SU-DHL-6 (cell line): ENCODE results near the gene FMN1.

ENCODE experiments used
- H2AFZ ChIP-seq: fragments of 200-600 bp; sonication (generic); 2 replicates; pipeline ENCODE4 v1.6.1; 2014; ENCODE audit warnings: low read depth, mild to moderate bottlenecking, moderate library complexity, mixed read lengths, antibody characterized with exemption, low read length; ENCODE audit not compliant: severe bottlenecking
- H3F3A ChIP-seq: fragments of 200-600 bp; shearing (Covaris generic); 2 replicates; pipeline ENCODE4 v1.6.0; 2016; ENCODE audit warnings: antibody characterized with exemption, mild to moderate bottlenecking; ENCODE audit not compliant: insufficient read depth
- H3K27ac ChIP-seq: fragments of 200-600 bp; sonication (generic); 2 replicates; pipeline ENCODE4 v1.5.1; 2016; ENCODE audit warnings: low read depth, mild to moderate bottlenecking, low read length, moderate library complexity, mixed read lengths
- H3K27me3 ChIP-seq: fragments of 200-600 bp; sonication (generic), shearing (Covaris generic); 2 replicates; pipeline ENCODE4 v1.6.0; 2014; ENCODE audit warnings: mild to moderate bottlenecking, low read length
- H3K36me3 ChIP-seq: fragments of 200-600 bp; sonication (generic); 2 replicates; pipeline ENCODE4 v1.6.1; 2014; ENCODE audit warnings: mild to moderate bottlenecking, low read length, mixed read lengths
- H3K4me2 ChIP-seq: fragments of 300-600, 200-600 bp; shearing (Covaris generic), sonication (generic); 2 replicates; pipeline ENCODE4 v1.6.0; 2014; ENCODE audit warnings: low read length, low read depth, mild to moderate bottlenecking; ENCODE audit not compliant: poor library complexity, severe bottlenecking
- H3K4me3 ChIP-seq: fragments of 200-600 bp; sonication (generic); 2 replicates; pipeline ENCODE4 v1.5.1; 2014; ENCODE audit warnings: antibody characterized with exemption, low read length, mild to moderate bottlenecking, mixed read lengths; ENCODE audit not compliant: insufficient read depth, poor library complexity, severe bottlenecking
- H3K79me2 ChIP-seq: fragments of 200-600 bp; sonication (generic); 2 replicates; pipeline ENCODE4 v1.6.1; 2014; ENCODE audit warnings: mild to moderate bottlenecking, low read length, moderate library complexity; ENCODE audit not compliant: insufficient read depth
- H3K9ac ChIP-seq: fragments of 200-600 bp; sonication (generic); 2 replicates; pipeline ENCODE4 v1.7.0; 2014; ENCODE audit warnings: mild to moderate bottlenecking, low read length
- H3K9me2 ChIP-seq: fragments of 200-600 bp; sonication (generic); replicated peaks from 2 replicates; pipeline ENCODE4 v1.6.1; 2014; ENCODE audit warnings: low read length; ENCODE audit not compliant: insufficient read depth
- H3K9me3 ChIP-seq: fragments of 200-600 bp; sonication (generic); 2 replicates; pipeline ENCODE4 v1.6.1; 2014; ENCODE audit warnings: low read length, mixed read lengths; ENCODE audit not compliant: insufficient read depth
- H4K20me1 ChIP-seq: fragments of 200-600 bp; sonication (generic); 2 replicates; pipeline ENCODE4 v1.6.1; 2014; ENCODE audit warnings: low read depth, mild to moderate bottlenecking, antibody characterized with exemption, low read length, moderate library complexity, mixed read lengths
- EZH2phosphoT487 ChIP-seq: fragments of 200-600 bp; sonication (generic), shearing (Covaris generic); conservative IDR thresholded peaks from 2 replicates; pipeline ENCODE4 v1.6.1; 2018; ENCODE audit warnings: mild to moderate bottlenecking, antibody characterized with exemption, low read length, moderate library complexity, mixed read lengths
- TF ChIP-seq, protein P1 (sequence below): fragments of 200-600 bp; sonication (generic); IDR thresholded peaks from one replicate; pipeline ENCODE4 v1.5.1; 2017; ENCODE audit warnings: antibody characterized with exemption, mild to moderate bottlenecking, low read length, moderate library complexity; ENCODE audit not compliant: insufficient read depth, poor library complexity, severe bottlenecking

The FMN1 gene

DNA sequence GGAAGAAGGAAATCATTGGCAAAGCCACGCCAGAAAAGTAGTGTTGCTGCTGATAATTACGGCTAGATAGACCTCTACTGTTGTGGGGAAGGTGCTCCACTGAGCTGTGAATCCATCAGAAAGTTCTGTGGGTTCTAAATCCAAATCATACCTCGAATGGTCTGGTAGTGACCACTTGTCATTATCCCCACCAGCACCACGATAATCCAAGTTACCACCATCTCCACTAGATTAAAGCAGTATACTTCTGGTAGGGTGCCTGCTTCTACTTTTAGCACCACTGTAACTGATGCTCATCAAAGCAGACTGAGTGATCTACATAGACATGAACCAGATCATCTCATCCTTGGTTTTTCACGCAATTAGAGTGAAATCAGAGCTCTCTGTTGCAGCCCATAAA lies 185.5 kb downstream of the FMN1 start:
- H3K27ac ChIP-seq: no peak overlapping the region
- H3K79me2 ChIP-seq: no peaks in the 10 kb centered on the region
- H4K20me1 ChIP-seq: no peaks in the 10 kb centered on the region
- H3K9me2 ChIP-seq: no peaks in the 10 kb centered on the region
- TF ChIP-seq, protein P1, sequence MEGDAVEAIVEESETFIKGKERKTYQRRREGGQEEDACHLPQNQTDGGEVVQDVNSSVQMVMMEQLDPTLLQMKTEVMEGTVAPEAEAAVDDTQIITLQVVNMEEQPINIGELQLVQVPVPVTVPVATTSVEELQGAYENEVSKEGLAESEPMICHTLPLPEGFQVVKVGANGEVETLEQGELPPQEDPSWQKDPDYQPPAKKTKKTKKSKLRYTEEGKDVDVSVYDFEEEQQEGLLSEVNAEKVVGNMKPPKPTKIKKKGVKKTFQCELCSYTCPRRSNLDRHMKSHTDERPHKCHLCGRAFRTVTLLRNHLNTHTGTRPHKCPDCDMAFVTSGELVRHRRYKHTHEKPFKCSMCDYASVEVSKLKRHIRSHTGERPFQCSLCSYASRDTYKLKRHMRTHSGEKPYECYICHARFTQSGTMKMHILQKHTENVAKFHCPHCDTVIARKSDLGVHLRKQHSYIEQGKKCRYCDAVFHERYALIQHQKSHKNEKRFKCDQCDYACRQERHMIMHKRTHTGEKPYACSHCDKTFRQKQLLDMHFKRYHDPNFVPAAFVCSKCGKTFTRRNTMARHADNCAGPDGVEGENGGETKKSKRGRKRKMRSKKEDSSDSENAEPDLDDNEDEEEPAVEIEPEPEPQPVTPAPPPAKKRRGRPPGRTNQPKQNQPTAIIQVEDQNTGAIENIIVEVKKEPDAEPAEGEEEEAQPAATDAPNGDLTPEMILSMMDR: no peak
- no peak for TF ChIP-seq EZH2phosphoT487
- H3K4me3 ChIP-seq: no peak overlapping the region
- H3K36me3 ChIP-seq: no peaks in the 10 kb centered on the region
- H3K27me3 ChIP-seq: 0 out of 2 replicates have a peak, but pooled peaks cover 3% of the 10 kb centered on the region
- H3K9me3 ChIP-seq: no peaks in the 10 kb centered on the region
- H3K9ac ChIP-seq: no peak overlapping the region
- no peak overlapping the region for H3K4me2 ChIP-seq
- no peak overlapping the region for H2AFZ ChIP-seq
- no peaks in the 10 kb centered on the region for H3F3A ChIP-seq

DNA sequence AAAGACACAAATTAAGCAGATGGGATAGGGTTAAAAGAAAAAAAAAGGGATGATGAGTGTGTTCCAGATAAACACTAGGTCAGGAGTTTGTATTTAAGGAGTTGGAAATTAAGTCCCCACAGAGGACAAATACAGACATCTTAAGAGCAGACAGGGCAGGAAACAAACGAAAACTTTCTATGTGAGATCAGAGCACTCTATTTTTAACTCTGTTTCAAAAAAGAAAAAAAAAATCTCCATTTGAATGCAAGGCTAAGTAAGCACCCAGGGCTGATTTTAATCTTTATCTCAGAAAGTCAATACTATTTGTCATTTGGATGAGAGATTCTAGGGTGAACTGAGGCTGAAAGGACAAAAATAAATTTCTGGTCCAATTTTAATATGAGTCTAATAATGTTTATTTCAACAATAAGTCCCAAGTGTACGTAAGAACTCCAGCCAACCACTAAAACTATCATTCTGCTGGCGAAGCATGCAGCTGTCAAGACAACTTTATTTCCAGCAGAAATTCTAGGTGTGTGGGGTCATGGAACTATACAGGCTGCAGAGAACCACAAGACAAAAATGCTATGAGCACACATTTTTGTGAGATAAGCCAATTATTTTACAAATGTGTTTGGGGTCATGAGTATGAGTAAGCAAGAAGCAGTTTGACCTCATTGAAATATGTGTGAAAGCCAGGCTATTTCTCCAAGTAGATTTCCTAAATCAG lies 186.1 kb downstream of the FMN1 start:
- TF ChIP-seq, protein P1: no peak
- no peak for TF ChIP-seq EZH2phosphoT487
- Histone ChIP-seq H3K27me3 (0 out of 2 replicates have a peak, but pooled peaks cover 3% of the 10 kb centered on the region), H3K36me3 (no peaks in the 10 kb centered on the region), H3K4me2 (no peak overlapping the region), H3F3A (no peaks in the 10 kb centered on the region), H3K9ac (no peak overlapping the region), H2AFZ (no peak overlapping the region), H3K9me2 (no peaks in the 10 kb centered on the region), H3K27ac (no peak overlapping the region), H3K9me3 (no peaks in the 10 kb centered on the region), H3K4me3 (no peak overlapping the region), H3K79me2 (no peaks in the 10 kb centered on the region), H4K20me1 (no peaks in the 10 kb centered on the region)

DNA sequence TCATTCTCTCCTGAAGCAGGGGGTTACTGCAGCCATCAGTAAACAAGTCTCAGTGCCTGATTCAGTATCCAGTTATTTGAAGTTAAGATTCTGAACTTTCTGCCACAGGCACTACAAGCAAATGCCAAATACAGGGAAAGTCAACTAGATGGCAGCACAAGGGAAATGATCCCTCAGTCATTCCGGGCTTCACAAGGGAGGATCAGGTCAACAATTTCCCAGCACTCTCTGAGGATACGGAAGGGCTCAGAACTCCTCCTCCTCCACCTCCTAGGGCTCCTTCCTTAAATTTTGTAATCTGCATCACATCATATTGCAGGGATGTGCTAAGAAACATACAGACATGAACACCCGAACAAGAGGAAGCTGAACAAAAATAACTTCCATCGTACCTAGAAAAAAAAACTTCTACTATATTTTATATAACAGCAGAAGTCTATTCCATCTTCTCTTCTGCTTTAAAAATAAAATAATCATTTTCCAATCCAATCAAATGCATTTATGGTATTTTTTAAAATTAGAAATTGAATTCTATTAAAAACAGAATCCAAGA lies 187.1 kb downstream of the FMN1 start:
- Histone ChIP-seq H3K27me3 (0 out of 2 replicates have a peak, but pooled peaks cover 3% of the 10 kb centered on the region), H3K4me2 (no peak overlapping the region), H3K27ac (no peak overlapping the region), H3K36me3 (no peaks in the 10 kb centered on the region), H4K20me1 (no peaks in the 10 kb centered on the region), H3F3A (no peaks in the 10 kb centered on the region), H3K4me3 (no peak overlapping the region), H3K9ac (no peak overlapping the region), H3K79me2 (no peaks in the 10 kb centered on the region), H2AFZ (no peak overlapping the region), H3K9me3 (no peaks in the 10 kb centered on the region), H3K9me2 (no peaks in the 10 kb centered on the region)
- TF ChIP-seq, protein P1: no peak
- no peak for TF ChIP-seq EZH2phosphoT487
